DOHH2 (cell line): ENCODE results near the gene PACS2.

Experiments
- H3F3A ChIP-seq: fragments of 200-600 bp; sonication (generic), shearing (Covaris generic); 2 replicates; pipeline ENCODE4 v1.6.0; 2016; ENCODE audit warnings: antibody characterized with exemption, mild to moderate bottlenecking; ENCODE audit not compliant: control insufficient read depth, insufficient read depth
- H3K27ac ChIP-seq: fragments of 200-600 bp; sonication (generic); 2 replicates; pipeline ENCODE4 v1.5.1; 2014; ENCODE audit warnings: low read depth, mild to moderate bottlenecking, low read length, moderate library complexity
- H3K27me3 ChIP-seq: fragments of 200-600 bp; sonication (generic); 2 replicates; pipeline ENCODE4 v1.6.1; 2014; ENCODE audit warnings: mild to moderate bottlenecking, low read length, mixed read lengths; ENCODE audit not compliant: control insufficient read depth
- H3K36me3 ChIP-seq: fragments of 200-600 bp; sonication (generic); 2 replicates; pipeline ENCODE4 v1.6.1; 2014; ENCODE audit warnings: mild to moderate bottlenecking, low read length, moderate library complexity, mixed read lengths; ENCODE audit not compliant: control insufficient read depth
- H3K4me1 ChIP-seq: fragments of 200-600 bp; sonication (generic); 2 replicates; pipeline ENCODE4 v1.6.1; 2014; ENCODE audit warnings: mild to moderate bottlenecking, low read length, mixed read lengths; ENCODE audit not compliant: control insufficient read depth
- H3K4me2 ChIP-seq: fragments of 200-600 bp; sonication (generic); 2 replicates; pipeline ENCODE4 v1.6.0; 2014; ENCODE audit warnings: mild to moderate bottlenecking, low read length, moderate library complexity
- H3K4me3 ChIP-seq: fragments of 200-600 bp; sonication (generic); 2 replicates; pipeline ENCODE4 v1.5.1; 2014; ENCODE audit warnings: mild to moderate bottlenecking, low read length, mixed read lengths
- H3K79me2 ChIP-seq: fragments of 200-600 bp; sonication (generic); 2 replicates; pipeline ENCODE4 v1.6.1; 2014; ENCODE audit warnings: mild to moderate bottlenecking, low read length, mixed read lengths; ENCODE audit not compliant: control insufficient read depth
- H3K9me2 ChIP-seq: fragments of 200-600 bp; sonication (generic); replicated peaks from 2 replicates; pipeline ENCODE4 v1.6.1; 2014; ENCODE audit warnings: mild to moderate bottlenecking, low read length, mixed read lengths; ENCODE audit not compliant: control insufficient read depth
- H3K9me3 ChIP-seq: fragments of 200-600 bp; sonication (generic); 2 replicates; pipeline ENCODE4 v1.6.1; 2014; ENCODE audit warnings: antibody characterized with exemption, low read length, mixed read lengths; ENCODE audit not compliant: control insufficient read depth, insufficient read depth
- H4K20me1 ChIP-seq: fragments of 200-600 bp; sonication (generic); 2 replicates; pipeline ENCODE4 v1.6.0; 2014; ENCODE audit warnings: low read depth, mild to moderate bottlenecking, antibody characterized with exemption, low read length, moderate library complexity; ENCODE audit not compliant: control insufficient read depth, insufficient read depth
- CTCF ChIP-seq: fragments of 200-600 bp; sonication (generic); IDR thresholded peaks from one replicate; pipeline ENCODE4 v1.5.1; 2014; ENCODE audit warnings: antibody characterized with exemption, mild to moderate bottlenecking, low read depth, low read length; ENCODE audit not compliant: poor library complexity, severe bottlenecking
- EZH2phosphoT487 ChIP-seq: fragments of 200-600 bp; sonication (generic); IDR thresholded peaks from 2 replicates; pipeline ENCODE4 v1.6.1; 2017; ENCODE audit warnings: borderline replicate concordance, mild to moderate bottlenecking, antibody characterized with exemption, low read length, moderate library complexity, mixed read lengths

PACS2 gene

GRCh38 chr14:105432657-105433056 lies 118.1 kb downstream of the PACS2 start:
- Histone ChIP-seq H3K9me2 (no peaks in the 10 kb centered on the region), H3K27ac (no peak overlapping the region), H4K20me1 (peaks cover 5% of the 10 kb centered on the region), H3K4me1 (peaks cover 4% of the 10 kb centered on the region), H3K79me2 (peaks cover 93% of the 10 kb centered on the region), H3K27me3 (no peaks in the 10 kb centered on the region), H3F3A (no peaks in the 10 kb centered on the region), H3K4me2 (no peak overlapping the region), H3K9me3 (no peaks in the 10 kb centered on the region; the same call in 1 of the 2 replicates), H3K36me3 (peaks cover 60% of the 10 kb centered on the region), H3K4me3 (no peak overlapping the region)
- no peak for TF ChIP-seq CTCF
- TF ChIP-seq EZH2phosphoT487, result no peak

DNA sequence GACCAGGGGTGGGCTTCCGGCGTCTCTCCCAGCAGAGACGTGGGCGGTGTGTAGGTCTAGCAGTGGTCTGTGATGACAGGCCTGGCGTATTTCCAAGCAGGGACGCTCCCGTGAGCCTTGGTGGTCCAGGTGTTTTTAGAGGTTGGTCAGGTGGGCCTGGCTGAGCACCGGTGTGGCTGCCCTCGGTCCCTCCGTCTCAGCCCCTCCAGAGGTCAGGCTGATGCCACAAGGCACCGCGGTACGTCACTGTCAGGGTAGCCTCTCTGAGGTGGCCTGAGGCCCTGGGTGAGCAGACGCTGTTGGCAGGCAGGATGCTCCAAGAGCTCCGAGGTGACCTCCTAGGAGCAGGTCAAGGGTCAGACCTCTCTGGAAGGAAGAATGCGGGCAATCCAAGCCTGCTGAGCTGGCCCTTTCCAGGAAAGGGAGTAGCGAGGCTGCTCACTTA lies 118.6 kb downstream of the PACS2 start:
- peaks cover 10% of the 10 kb centered on the region for H4K20me1 ChIP-seq
- H3K79me2 ChIP-seq, result peaks cover 93% of the 10 kb centered on the region

GRCh38 chr14:105436402-105436801 lies 121.9 kb downstream of the PACS2 start:
- peaks cover 4% of the 10 kb centered on the region for H3K4me1 ChIP-seq
- H3K27ac ChIP-seq, result no peak overlapping the region
- H3F3A ChIP-seq, result no peaks in the 10 kb centered on the region
- no peak overlapping the region for H3K4me2 ChIP-seq
- no peaks in the 10 kb centered on the region for H3K9me2 ChIP-seq
- H3K79me2 ChIP-seq, result peaks cover 87% of the 10 kb centered on the region
- H3K27me3 ChIP-seq, result no peaks in the 10 kb centered on the region
- TF ChIP-seq CTCF (no peak), EZH2phosphoT487 (no peak)
- no peak overlapping the region for H3K4me3 ChIP-seq
- peaks cover 13% of the 10 kb centered on the region for H4K20me1 ChIP-seq
- no peaks in the 10 kb centered on the region; the same call in 1 of the 2 replicates for H3K9me3 ChIP-seq
- peaks cover 64% of the 10 kb centered on the region for H3K36me3 ChIP-seq

More for the DNA sequence above, 118.6 kb downstream of the PACS2 start:
- no peak for TF ChIP-seq CTCF
- no peak for TF ChIP-seq EZH2phosphoT487
- Histone ChIP-seq H3F3A (no peaks in the 10 kb centered on the region), H3K4me1 (peaks cover 4% of the 10 kb centered on the region), H3K4me2 (no peak overlapping the region), H3K36me3 (peaks cover 64% of the 10 kb centered on the region), H3K27ac (no peak overlapping the region), H3K9me3 (no peaks in the 10 kb centered on the region; the same call in 1 of the 2 replicates), H3K4me3 (no peak overlapping the region), H3K9me2 (no peaks in the 10 kb centered on the region), H3K27me3 (no peaks in the 10 kb centered on the region)
